ENCODE data around the gene SPIRE2. TPM values are rescaled to one million over a fixed set of nuclear protein-coding genes. Genes with fewer than 3 reads are reported as not detected.
A peak's percentile ranks its signal among the peaks of the same experiment; 100 is the strongest.

The SPIRE2 gene
- total and polyA plus RNA-seq, 2 of the 13 experiments (the other 11 are each of a cell fraction or from before 2014, with no cell fraction given), result 13.3 to 37.5 TPM

- TF ChIP-seq ZXDC (CRISPR knock-in tag; IDR thresholded peaks at IDR 0.05), result peak; percentile 71; the same call in 1 of the 2 replicates
- no peak; the same call in none of the 2 replicates for TF ChIP-seq GATAD1 (CRISPR knock-in tag; IDR thresholded peaks at IDR 0.05)
- no peak for TF ChIP-seq MBD4 (IDR thresholded peaks at IDR 0.05; ENCODE audit: borderline replicate concordance, low read length)
- no peak; the same call in 1 of the 2 replicates for TF ChIP-seq ZSCAN22 (CRISPR knock-in tag; IDR thresholded peaks at IDR 0.05)
- peak; percentile 39 for TF ChIP-seq ZEB1 (IDR thresholded peaks at IDR 0.05; ENCODE audit: insufficient replicate concordance, low read depth)
- TF ChIP-seq ZNF598 (CRISPR knock-in tag; IDR thresholded peaks at IDR 0.05; ENCODE audit: borderline replicate concordance), result peak; percentile 77; the same call in 1 of the 2 replicates
- TF ChIP-seq TOPORS (CRISPR knock-in tag; IDR thresholded peaks at IDR 0.05), result peak; percentile 83
- peak; percentile 12; the same call in 1 of the 2 replicates for TF ChIP-seq HNRNPL (IDR thresholded peaks at IDR 0.05; ENCODE audit: low read depth, low read length)
- TF ChIP-seq NFATC3 (CRISPR knock-in tag; IDR thresholded peaks at IDR 0.05), result peak; percentile 81
- peak; percentile 92 for TF ChIP-seq ERF (CRISPR knock-in tag; IDR thresholded peaks at IDR 0.05)
- peak; percentile 73; the same call in 1 of the 2 replicates for TF ChIP-seq YEATS2 (CRISPR knock-in tag; IDR thresholded peaks at IDR 0.05; ENCODE audit: borderline replicate concordance)
- TF ChIP-seq ZNF629 (CRISPR knock-in tag; conservative IDR thresholded peaks at IDR 0.05), result no peak; the same call in 1 of the 2 replicates
- TF ChIP-seq NFE2L2 (IDR thresholded peaks at IDR 0.05; ENCODE audit: low read length), result no peak
- TF ChIP-seq RCOR2 (CRISPR knock-in tag; IDR thresholded peaks at IDR 0.05), result no peak
- no peak; the same call in 1 of the 2 replicates for TF ChIP-seq PRDM10 (CRISPR knock-in tag; IDR thresholded peaks at IDR 0.05; ENCODE audit: low read depth)
- TF ChIP-seq ATF7-NPFF (CRISPR knock-in tag; IDR thresholded peaks at IDR 0.05; ENCODE audit: low read depth), result peak; percentile 97
- no peak for TF ChIP-seq PRPF4 (IDR thresholded peaks at IDR 0.05; ENCODE audit: low read depth, low read length, poor library complexity, severe bottlenecking)
- peak; percentile 93 for TF ChIP-seq ZNF564 (CRISPR knock-in tag; IDR thresholded peaks at IDR 0.05)
- no peak for TF ChIP-seq DPF2 (CRISPR knock-in tag; IDR thresholded peaks at IDR 0.05; ENCODE audit: borderline replicate concordance, low read depth)
- TF ChIP-seq THAP11 (CRISPR knock-in tag; IDR thresholded peaks at IDR 0.05), result no peak; the same call in 1 of the 2 replicates
- TF ChIP-seq YEATS4 (CRISPR knock-in tag; IDR thresholded peaks at IDR 0.05; ENCODE audit: borderline replicate concordance), result peak; percentile 95
Observed at GRCh38 chr16:89873109-89873971, 45.1 kb downstream of the SPIRE2 start, which contains the start of gene TCF25 (continued).

Data from HepG2 (cell line).